AG04450 (cell line): ENCODE data around the gene TMEM63C. TPM values are rescaled to one million over a fixed set of nuclear protein-coding genes. Genes with fewer than 3 reads are reported as not detected.
"Not testable (repeated sequence)": the region's sequence is repeated elsewhere in the genome, so short reads cannot be mapped to it uniquely, and the experiment has no call there.

Experiments used
- CTCF ChIA-PET: fragments of 300-600, 350-600 bp; formaldehyde crosslinking; extraction: SDS; loops from one replicate; lab custom pipeline; 2022; ENCODE audit warnings: antibody characterized with exemption, inconsistent platforms; lab: Charles Lee
- POLR2A ChIA-PET: fragments of 350-600 bp; formaldehyde crosslinking; extraction: SDS; loops from one replicate; lab custom pipeline; 2021; ENCODE audit warnings: antibody characterized with exemption, inconsistent platforms; lab: Yijun Ruan, JAX
- DNase-seq: peaks from one replicate; pipeline ENCODE4 v3.0.0-alpha.2; 2011; ENCODE audit warnings: low read depth, low spot score
- H3K27ac ChIP-seq: one replicate; pipeline ENCODE4 v1.5.1; 2012; ENCODE audit warnings: low read depth, low read length, control low read depth
- H3K27me3 ChIP-seq: one replicate; pipeline ENCODE4 v1.6.0; 2012; ENCODE audit warnings: low read length; ENCODE audit not compliant: control insufficient read depth, insufficient read depth
- H3K4me3 ChIP-seq: 2 replicates; pipeline ENCODE4 v1.5.1; 2011; ENCODE audit warnings: mild to moderate bottlenecking, low read depth, low read length, control low read depth
- H3K9me3 ChIP-seq: 2 replicates; pipeline ENCODE4 v1.5.1; 2012; ENCODE audit warnings: low read length; ENCODE audit not compliant: control insufficient read depth, insufficient read depth
- CTCF ChIP-seq: IDR thresholded peaks from 2 replicates; pipeline ENCODE4 v1.5.1; 2011; ENCODE audit warnings: low read depth, low read length, control low read depth, inconsistent platforms
- polyA plus RNA-seq: library from polyadenylated mRNA; depleted of rRNA; stranded (reverse); fragments of >200 nt; gene quantifications from 2 replicates; pipeline ENCODE4 v1.2.3, GENCODE V29; 2011

Gene TMEM63C
- polyA plus RNA-seq, 1 experiment, result not detected

DNA sequence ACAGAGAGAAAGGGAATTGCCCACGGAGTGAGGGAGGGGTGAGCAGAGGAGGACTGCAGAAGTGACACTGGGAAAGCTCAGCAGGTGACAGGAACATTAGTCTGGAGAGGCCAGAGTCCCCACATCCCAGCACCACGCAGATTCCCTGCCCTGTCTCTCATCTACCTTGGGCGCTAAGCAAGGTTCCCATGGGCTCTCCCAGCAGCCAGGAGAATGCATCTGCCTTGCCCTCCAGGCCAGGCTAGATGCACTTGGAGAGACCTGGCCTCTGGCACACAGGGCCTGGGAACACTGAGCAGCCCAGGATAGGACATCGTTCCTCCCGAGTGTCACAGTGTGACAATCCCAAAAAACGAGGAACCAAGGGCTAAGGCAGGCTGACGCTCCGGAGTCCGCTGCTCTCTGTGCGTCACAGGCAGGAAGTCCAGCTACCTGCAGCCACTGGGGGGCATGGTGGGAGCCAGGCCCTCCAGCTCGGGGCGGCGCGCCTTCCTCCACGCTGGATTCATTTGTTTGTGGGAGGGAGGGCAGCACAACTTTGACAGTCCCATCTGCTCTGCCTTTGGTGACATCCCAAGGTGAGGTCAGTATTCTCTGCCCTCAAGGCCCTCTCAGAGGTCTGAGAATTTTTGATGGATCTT lies 94.8 kb downstream of the TMEM63C start:
- POLR2A ChIA-PET, result no interaction called here
- DNase-seq, result no peak
- CTCF ChIA-PET, result no interaction called here
- H3K27me3 ChIP-seq, result peaks cover 2% of the 10 kb centered on the region
- no peak for TF ChIP-seq CTCF
- no peaks in the 10 kb centered on the region; the same call in 1 of the 2 replicates for H3K9me3 ChIP-seq
- H3K4me3 ChIP-seq, result no peak overlapping the region
- H3K27ac ChIP-seq, result no peak overlapping the region

DNA sequence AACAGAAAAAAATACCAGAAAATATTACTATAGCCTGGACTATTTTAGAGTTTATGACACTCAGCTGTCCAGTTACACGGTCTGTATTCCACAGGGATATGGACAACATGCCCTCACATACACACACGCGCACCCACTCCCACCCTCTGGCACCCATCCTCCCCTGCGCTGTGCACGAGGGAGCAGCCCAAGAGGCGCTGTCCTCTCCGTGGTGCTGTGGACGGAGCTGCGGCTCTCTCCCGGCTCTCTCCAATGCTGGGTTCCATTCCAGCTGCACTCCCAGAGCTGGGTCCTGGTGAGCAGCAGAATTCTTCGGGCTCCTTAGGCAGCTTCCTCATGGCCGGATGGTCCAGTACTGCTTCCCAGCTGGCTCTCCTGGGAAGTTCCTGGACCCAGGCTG lies 95.4 kb downstream of the TMEM63C start:
- POLR2A ChIA-PET, result no interaction called here
- TF ChIP-seq CTCF, result no peak
- Histone ChIP-seq H3K27me3 (peaks cover 2% of the 10 kb centered on the region), H3K4me3 (no peak overlapping the region), H3K27ac (no peak overlapping the region), H3K9me3 (no peaks in the 10 kb centered on the region; the same call in 1 of the 2 replicates)
- CTCF ChIA-PET, result interaction anchor here (0.5 to 1.1 kb wide), 2 partner anchors 25 to 442 kb away, joined by 3 to 4 read pairs; no protein-coding TSS in a partner anchor
- DNase-seq, result no peak

GRCh38 chr14:77278461-77279230 lies 97.0 kb downstream of the TMEM63C start:
- TF ChIP-seq CTCF, result no peak
- H3K9me3 ChIP-seq, result no peaks in the 10 kb centered on the region; the same call in 1 of the 2 replicates
- POLR2A ChIA-PET, result interaction anchor here (0.6 kb wide), 1 partner anchor 11 kb away, joined by 3 read pairs; no protein-coding TSS in a partner anchor
- no peak overlapping the region for H3K27ac ChIP-seq
- CTCF ChIA-PET, result interaction anchor here (2.6 kb wide), 1 partner anchor 37 kb away, joined by 7 read pairs; no protein-coding TSS in a partner anchor
- DNase-seq, result no peak
- H3K4me3 ChIP-seq, result no peak overlapping the region
- H3K27me3 ChIP-seq, result no peaks in the 10 kb centered on the region

DNA sequence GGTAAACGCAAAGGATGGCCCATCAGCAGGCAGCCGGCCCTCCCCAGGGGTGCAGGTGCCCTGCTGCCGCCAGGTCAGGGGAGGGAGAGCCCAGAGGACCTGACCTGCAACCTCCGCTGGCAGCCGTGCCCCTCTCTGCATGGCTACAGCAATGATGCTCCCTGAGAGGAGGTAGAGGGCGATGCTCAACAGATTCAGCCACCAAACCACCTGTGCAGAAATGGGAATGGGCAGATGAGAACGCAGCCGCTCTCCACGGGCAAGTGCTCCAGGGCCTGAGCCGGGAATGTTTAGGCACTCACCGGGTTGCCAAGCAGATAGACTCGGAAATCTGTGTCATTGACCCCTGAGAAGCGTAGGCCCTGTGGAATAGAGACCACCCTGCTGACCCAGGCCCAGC lies 98.1 kb downstream of the TMEM63C start:
- ChIA-PET POLR2A (no interaction called here), CTCF (interaction anchor here (2.6 kb wide), 1 partner anchor 36 kb away, joined by 7 read pairs; no protein-coding TSS in a partner anchor)
- no peak overlapping the region for H3K4me3 ChIP-seq
- no peaks in the 10 kb centered on the region for H3K27me3 ChIP-seq
- H3K9me3 ChIP-seq, result no peaks in the 10 kb centered on the region; the same call in 1 of the 2 replicates
- no peak for TF ChIP-seq CTCF
- DNase-seq, result no peak
- no peak overlapping the region for H3K27ac ChIP-seq

GRCh38 chr14:77280921-77281320 lies 99.3 kb downstream of the TMEM63C start:
- H3K27ac ChIP-seq, result not testable (repeated sequence)

More at GRCh38 chr14:77280921-77281320, 99.3 kb downstream of the TMEM63C start:
- CTCF ChIA-PET, result interaction anchor here (2.6 kb wide), 1 partner anchor 35 kb away, joined by 7 read pairs; no protein-coding TSS in a partner anchor
- POLR2A ChIA-PET, H3K9me3 ChIP-seq, DNase-seq, H3K4me3 ChIP-seq, H3K27me3 ChIP-seq: not testable (repeated sequence)
